ENCODE measurements around the gene ZNF536. TPM values are rescaled to one million over a fixed set of nuclear protein-coding genes. Genes with fewer than 3 reads are reported as not detected.

ZNF536 gene
- total RNA-seq, 6 experiments from 2014 or later = not detected

DNA sequence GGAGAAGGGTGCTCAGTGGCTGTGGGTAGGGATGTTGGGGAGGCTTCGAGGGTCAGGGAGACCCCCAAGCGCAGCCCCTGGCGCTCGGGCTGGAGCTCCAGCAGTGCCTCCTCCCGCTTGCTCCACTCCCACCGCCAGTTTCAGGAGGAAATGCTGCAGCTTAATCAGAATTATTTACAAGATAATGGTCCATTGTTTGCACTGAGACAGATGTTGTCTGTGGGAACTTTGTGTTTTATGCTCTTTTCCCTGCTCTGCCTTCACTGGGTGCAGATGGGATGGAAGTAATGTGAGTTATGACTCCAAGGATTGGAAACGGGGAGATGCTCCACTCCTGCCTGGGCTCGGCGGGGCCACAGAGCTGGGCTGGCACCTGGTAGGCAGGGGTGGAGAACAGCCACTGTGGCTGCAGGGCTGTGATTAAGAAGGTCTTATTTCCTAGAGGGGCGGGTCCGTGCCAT, 192.4 kb downstream of the ZNF536 start:
- Mint-ChIP-seq H3K36me3 (ENCODE audit: low read depth) (peaks cover 9% of the 10 kb centered on the region; the same call in 1 of the 2 replicates), H3K27ac (no peak overlapping the region), H3K4me1 (ENCODE audit: low read depth) (no peaks in the 10 kb centered on the region), H3K4me3 (no peak overlapping the region), H3K9me3 (peaks cover 67% of the 10 kb centered on the region), H3K27me3 (ENCODE audit: insufficient read depth) (no peaks in the 10 kb centered on the region; the same call in 1 of the 2 replicates)
- DNase-seq = no peak
- TF ChIP-seq, protein P1, sequence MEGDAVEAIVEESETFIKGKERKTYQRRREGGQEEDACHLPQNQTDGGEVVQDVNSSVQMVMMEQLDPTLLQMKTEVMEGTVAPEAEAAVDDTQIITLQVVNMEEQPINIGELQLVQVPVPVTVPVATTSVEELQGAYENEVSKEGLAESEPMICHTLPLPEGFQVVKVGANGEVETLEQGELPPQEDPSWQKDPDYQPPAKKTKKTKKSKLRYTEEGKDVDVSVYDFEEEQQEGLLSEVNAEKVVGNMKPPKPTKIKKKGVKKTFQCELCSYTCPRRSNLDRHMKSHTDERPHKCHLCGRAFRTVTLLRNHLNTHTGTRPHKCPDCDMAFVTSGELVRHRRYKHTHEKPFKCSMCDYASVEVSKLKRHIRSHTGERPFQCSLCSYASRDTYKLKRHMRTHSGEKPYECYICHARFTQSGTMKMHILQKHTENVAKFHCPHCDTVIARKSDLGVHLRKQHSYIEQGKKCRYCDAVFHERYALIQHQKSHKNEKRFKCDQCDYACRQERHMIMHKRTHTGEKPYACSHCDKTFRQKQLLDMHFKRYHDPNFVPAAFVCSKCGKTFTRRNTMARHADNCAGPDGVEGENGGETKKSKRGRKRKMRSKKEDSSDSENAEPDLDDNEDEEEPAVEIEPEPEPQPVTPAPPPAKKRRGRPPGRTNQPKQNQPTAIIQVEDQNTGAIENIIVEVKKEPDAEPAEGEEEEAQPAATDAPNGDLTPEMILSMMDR (IDR thresholded peaks at IDR 0.05) = no peak

DNA sequence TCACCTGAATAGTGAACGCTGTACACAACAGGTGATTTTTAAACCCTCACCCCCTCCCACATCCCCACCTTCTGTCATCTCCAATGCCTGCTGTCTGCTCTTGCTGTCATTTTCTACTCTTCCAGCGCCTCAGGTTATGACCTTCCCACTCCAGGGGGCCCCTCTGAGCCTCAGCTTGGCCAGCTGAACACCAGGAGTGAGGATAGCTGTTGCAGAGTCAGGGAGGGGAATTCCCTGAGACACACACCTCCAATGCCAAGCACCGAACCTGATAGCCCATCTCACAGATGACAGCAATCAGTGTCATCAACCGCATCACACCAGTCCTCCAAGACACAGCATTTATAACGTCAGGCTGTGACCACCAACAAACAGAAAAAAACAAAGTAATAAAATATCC, 193.5 kb downstream of the ZNF536 start:
- Mint-ChIP-seq H3K4me1 (ENCODE audit: low read depth) (no peaks in the 10 kb centered on the region), H3K4me3 (no peak overlapping the region), H3K9me3 (peaks cover 58% of the 10 kb centered on the region), H3K36me3 (ENCODE audit: low read depth) (peaks cover 9% of the 10 kb centered on the region; the same call in 1 of the 2 replicates), H3K27ac (no peak overlapping the region), H3K27me3 (ENCODE audit: insufficient read depth) (no peaks in the 10 kb centered on the region; the same call in 1 of the 2 replicates)
- TF ChIP-seq, protein P1 (IDR thresholded peaks at IDR 0.05) = no peak
- no peak for DNase-seq

DNA sequence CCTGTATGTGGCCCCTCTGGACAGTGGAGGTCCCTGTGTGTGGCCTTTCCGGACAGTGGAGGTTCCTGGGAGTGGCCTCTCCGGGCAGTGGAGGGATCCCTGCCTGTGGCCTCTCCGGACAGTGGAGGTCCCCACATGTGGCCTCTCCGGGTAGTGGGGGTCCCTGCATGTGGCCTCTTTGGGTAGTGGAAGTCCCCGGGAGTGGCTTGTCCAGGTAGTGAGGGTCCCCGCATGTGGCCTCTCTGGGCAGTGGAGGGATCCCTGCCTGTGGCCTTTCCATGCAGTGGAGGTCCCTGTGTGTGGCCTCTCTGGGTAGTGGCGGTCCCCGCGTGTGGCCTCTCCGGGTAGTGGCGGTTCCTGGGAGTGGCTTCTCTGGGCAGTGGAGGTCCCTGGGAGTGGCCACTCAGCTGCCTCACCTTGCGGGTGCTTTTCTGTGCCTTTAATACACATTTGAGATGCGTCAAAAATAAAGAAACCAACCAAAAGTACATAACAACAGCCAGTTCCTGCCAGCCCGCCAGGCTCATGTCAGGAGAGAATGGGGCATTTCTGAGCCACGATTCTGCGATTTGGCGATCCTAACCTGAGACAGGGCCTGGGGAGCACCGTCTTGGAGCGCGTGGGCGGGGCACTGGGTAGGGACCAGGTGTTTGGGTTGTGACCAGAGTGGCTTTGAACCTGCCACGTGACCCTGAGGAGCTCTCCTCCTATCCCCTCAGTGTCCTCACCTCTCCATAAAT, 194.7 kb downstream of the ZNF536 start:
- no peaks in the 10 kb centered on the region for H3K4me1 Mint-ChIP-seq (ENCODE audit: low read depth)
- no peak overlapping the region for H3K4me3 Mint-ChIP-seq
- no peaks in the 10 kb centered on the region for H3K27me3 Mint-ChIP-seq (ENCODE audit: insufficient read depth)
- no peak overlapping the region for H3K27ac Mint-ChIP-seq
- TF ChIP-seq, protein P1 (IDR thresholded peaks at IDR 0.05) = no peak
- peaks cover 60% of the 10 kb centered on the region for H3K9me3 Mint-ChIP-seq
- H3K36me3 Mint-ChIP-seq (ENCODE audit: low read depth) = peaks cover 9% of the 10 kb centered on the region; the same call in 1 of the 2 replicates
- no peak for DNase-seq

DNA sequence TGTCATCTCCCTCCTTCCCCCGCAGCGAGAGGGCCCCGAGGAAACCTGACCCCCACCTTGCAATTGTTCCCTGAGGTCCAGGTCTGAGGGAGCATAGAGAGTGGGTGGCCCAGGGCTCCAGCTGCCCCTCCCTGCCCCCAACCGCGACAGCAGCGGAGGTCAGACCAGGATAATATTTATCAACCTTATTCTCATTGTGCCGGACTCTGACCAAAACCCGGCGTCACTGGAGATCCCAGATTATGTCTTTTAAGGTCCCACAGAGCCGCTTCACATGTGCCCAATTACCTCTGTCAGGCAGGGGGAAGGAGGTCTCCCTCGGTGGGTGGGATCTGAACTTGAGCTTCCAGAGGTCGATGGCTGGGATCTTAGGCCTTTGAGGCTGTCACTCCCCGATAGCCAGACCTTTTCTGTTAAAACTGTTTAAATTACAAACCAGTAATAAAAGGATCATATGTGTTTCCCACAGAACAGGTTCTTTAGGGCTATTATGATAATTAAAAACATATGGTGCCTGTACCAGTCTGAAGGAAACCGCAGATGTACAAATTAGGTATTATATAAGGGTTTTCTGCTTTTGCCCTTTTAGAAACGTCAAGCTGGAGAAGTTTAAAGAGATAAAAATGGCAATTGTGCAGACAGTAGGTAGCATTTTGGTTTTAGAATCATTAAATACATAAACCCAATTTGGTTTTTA, 195.5 kb downstream of the ZNF536 start:
- Mint-ChIP-seq H3K27ac (no peak overlapping the region), H3K36me3 (ENCODE audit: low read depth) (peaks cover 13% of the 10 kb centered on the region; the same call in 1 of the 2 replicates), H3K9me3 (peaks cover 63% of the 10 kb centered on the region), H3K4me3 (no peak overlapping the region), H3K27me3 (ENCODE audit: insufficient read depth) (no peaks in the 10 kb centered on the region), H3K4me1 (ENCODE audit: low read depth) (no peaks in the 10 kb centered on the region)
- DNase-seq = no peak
- TF ChIP-seq, protein P1 (IDR thresholded peaks at IDR 0.05) = no peak

DNA sequence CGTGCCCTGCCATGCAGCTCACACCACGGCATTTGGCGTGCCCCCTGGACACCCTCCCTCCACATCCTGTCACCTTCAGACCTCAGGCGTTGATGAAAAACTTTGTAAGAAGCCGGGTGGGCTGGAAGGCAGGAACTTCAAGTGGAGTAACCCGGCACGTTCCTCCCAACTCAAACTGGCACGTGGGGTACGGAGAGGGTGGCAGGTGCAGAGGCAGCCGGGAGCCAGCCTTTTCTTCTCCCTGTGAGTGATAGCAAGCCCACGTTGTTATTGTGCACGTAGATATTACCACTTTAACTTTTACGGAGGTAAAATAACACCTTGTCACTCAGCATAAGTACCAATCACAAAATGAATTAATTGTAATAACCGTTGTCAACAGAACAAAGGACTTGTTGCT, 198.0 kb downstream of the ZNF536 start:
- Mint-ChIP-seq H3K4me1 (ENCODE audit: low read depth) (no peaks in the 10 kb centered on the region), H3K9me3 (peaks cover 63% of the 10 kb centered on the region), H3K36me3 (ENCODE audit: low read depth) (0 out of 2 replicates have a peak, but pooled peaks cover 4% of the 10 kb centered on the region), H3K4me3 (no peak overlapping the region), H3K27ac (no peak overlapping the region), H3K27me3 (ENCODE audit: insufficient read depth) (no peaks in the 10 kb centered on the region)
- TF ChIP-seq, protein P1 (IDR thresholded peaks at IDR 0.05) = no peak
- no peak for DNase-seq
